Neural progenitor cell (in vitro differentiated cells): ENCODE results near the gene KLHL10. TPM values are rescaled to one million over a fixed set of nuclear protein-coding genes. Genes with fewer than 3 reads are reported as not detected.
"Not testable (repeated sequence)": the region's sequence is repeated elsewhere in the genome, so short reads cannot be mapped to it uniquely, and the experiment has no call there.

ENCODE experiments used
- DNase-seq: peaks from one replicate; pipeline ENCODE4 v3.0.0-alpha.2; 2016; ENCODE audit warnings: low spot score
- H2AFZ ChIP-seq: fragments of 200-600 bp; sonication (generic); replicated peaks from 2 replicates; pipeline ENCODE4 v1.6.1; 2016; ENCODE audit warnings: antibody characterized with exemption
- H3F3A ChIP-seq: fragments of 200-600 bp; sonication (generic); 2 replicates; pipeline ENCODE4 v1.6.1; 2016; ENCODE audit warnings: antibody characterized with exemption, low read depth
- H3K27ac ChIP-seq: fragments of 200-600 bp; sonication (generic); 2 replicates; pipeline ENCODE4 v1.5.1; 2016; ENCODE audit warnings: mild to moderate bottlenecking
- H3K27me3 ChIP-seq: fragments of 200-600 bp; sonication (generic); 2 replicates; pipeline ENCODE4 v1.6.1; 2016; ENCODE audit warnings: mild to moderate bottlenecking, moderate library complexity
- H3K36me3 ChIP-seq: fragments of 200-600 bp; sonication (generic); 2 replicates; pipeline ENCODE4 v1.5.1; 2016
- H3K4me1 ChIP-seq: fragments of 200-600 bp; sonication (generic); 2 replicates; pipeline ENCODE4 v1.6.1; 2016; ENCODE audit warnings: mixed run types
- H3K4me2 ChIP-seq: fragments of 200-600 bp; sonication (generic); 2 replicates; pipeline ENCODE4 v1.6.1; 2016
- H3K4me3 ChIP-seq: fragments of 200-600 bp; sonication (generic); 2 replicates; pipeline ENCODE4 v1.5.1; 2016
- H3K79me2 ChIP-seq: fragments of 200-600 bp; sonication (generic); 2 replicates; pipeline ENCODE4 v1.6.1; 2016; ENCODE audit warnings: low read depth
- H3K9ac ChIP-seq: fragments of 200-600 bp; sonication (generic); 2 replicates; pipeline ENCODE4 v1.6.1; 2016
- H3K9me3 ChIP-seq: fragments of 200-600 bp; sonication (generic); 2 replicates; pipeline ENCODE4 v1.5.1; 2016; ENCODE audit warnings: low read depth
- H4K20me1 ChIP-seq: fragments of 200-600 bp; sonication (generic); 2 replicates; pipeline ENCODE4 v1.6.1; 2016; ENCODE audit warnings: low read depth
- H3K27ac Mint-ChIP-seq: 3 replicates; pipeline ENCODE4 v1.8.0; 2021; ENCODE audit warnings: mixed read lengths
- H3K27me3 Mint-ChIP-seq: 2 replicates; pipeline ENCODE4 v1.8.0; 2022; ENCODE audit warnings: low read depth, mild to moderate bottlenecking, inconsistent platforms, moderate library complexity, mixed read lengths; ENCODE audit not compliant: insufficient read depth
- H3K36me3 Mint-ChIP-seq: 3 replicates; pipeline ENCODE4 v1.8.0; 2021; ENCODE audit warnings: mixed read lengths
- H3K4me1 Mint-ChIP-seq: 3 replicates; pipeline ENCODE4 v1.8.0; 2021; ENCODE audit warnings: mixed read lengths
- H3K4me3 Mint-ChIP-seq: 3 replicates; pipeline ENCODE4 v1.8.0; 2021; ENCODE audit warnings: mild to moderate bottlenecking, moderate library complexity, mixed read lengths
- H3K9me3 Mint-ChIP-seq: 3 replicates; pipeline ENCODE4 v1.8.0; 2020; ENCODE audit warnings: mixed read lengths
- CTCF ChIP-seq: fragments of 200-600 bp; sonication (generic); IDR thresholded peaks from 2 replicates; pipeline ENCODE4 v1.5.1; 2017; ENCODE audit warnings: antibody characterized with exemption, mild to moderate bottlenecking
- EZH2 ChIP-seq: fragments of 200-600 bp; sonication (generic); IDR thresholded peaks from 2 replicates; pipeline ENCODE4 v1.6.1; 2017; ENCODE audit warnings: antibody characterized with exemption, mild to moderate bottlenecking, moderate library complexity
- EZH2phosphoT487 ChIP-seq: fragments of 200-600 bp; sonication (generic); IDR thresholded peaks from 2 replicates; pipeline ENCODE4 v1.6.1; 2017; ENCODE audit warnings: antibody characterized with exemption
- total RNA-seq: library from RNA; depleted of rRNA; stranded (reverse); fragments of >200 nt; gene quantifications from 2 replicates; pipeline ENCODE4 v1.2.3, GENCODE V29; 2015; ENCODE audit warnings: low replicate concordance

KLHL10 gene
- total RNA-seq, 1 donor from 2014 or later, result 0.65 TPM

- H3K27ac Mint-ChIP-seq, result no peak overlapping the region
- peaks cover 16% of the 10 kb centered on the region for H3K4me1 ChIP-seq
- H3F3A ChIP-seq, result peaks cover 17% of the 10 kb centered on the region
- peaks cover 8% of the 10 kb centered on the region for H3K27me3 Mint-ChIP-seq
- H3K9ac ChIP-seq, result no peak overlapping the region
- H3K4me3 ChIP-seq, result no peak overlapping the region
- H3K36me3 ChIP-seq, result no peaks in the 10 kb centered on the region
- H3K4me1 Mint-ChIP-seq, result peaks cover 18% of the 10 kb centered on the region
- peak overlapping the region; percentile 37 for H3K27ac ChIP-seq
- no peaks in the 10 kb centered on the region for H3K79me2 ChIP-seq
- H2AFZ ChIP-seq, result no peak overlapping the region
- no peak overlapping the region for H3K4me2 ChIP-seq
- H3K9me3 Mint-ChIP-seq, result no peaks in the 10 kb centered on the region
- H3K36me3 Mint-ChIP-seq, result peaks cover 18% of the 10 kb centered on the region
- no peak for DNase-seq
- no peaks in the 10 kb centered on the region for H3K27me3 ChIP-seq
- H3K4me3 Mint-ChIP-seq, result no peak overlapping the region
- TF ChIP-seq CTCF, result no peak
- no peak for TF ChIP-seq EZH2
- no peak for TF ChIP-seq EZH2phosphoT487
- H4K20me1 ChIP-seq, result peaks cover 17% of the 10 kb centered on the region
- no peaks in the 10 kb centered on the region for H3K9me3 ChIP-seq
Observed at GRCh38 chr17:41824086-41824485, 13.5 kb upstream of the KLHL10 start.

GRCh38 chr17:41825175-41825845 lies 12.3 kb upstream of the KLHL10 start:
- no peak overlapping the region for H3K4me3 ChIP-seq
- peaks cover 17% of the 10 kb centered on the region for H4K20me1 ChIP-seq
- H3K4me2 ChIP-seq, result no peak overlapping the region
- H3K4me1 ChIP-seq, result peaks cover 9% of the 10 kb centered on the region
- Mint-ChIP-seq H3K27me3 (peaks cover 8% of the 10 kb centered on the region), H3K36me3 (peaks cover 22% of the 10 kb centered on the region), H3K4me3 (no peak overlapping the region), H3K9me3 (no peaks in the 10 kb centered on the region), H3K27ac (no peak overlapping the region), H3K4me1 (peaks cover 18% of the 10 kb centered on the region)
- no peaks in the 10 kb centered on the region for H3K79me2 ChIP-seq
- no peaks in the 10 kb centered on the region for H3K36me3 ChIP-seq
- no peaks in the 10 kb centered on the region for H3K9me3 ChIP-seq
- H3K9ac ChIP-seq, result no peak overlapping the region
- no peaks in the 10 kb centered on the region for H3K27me3 ChIP-seq
- peaks cover 17% of the 10 kb centered on the region for H3F3A ChIP-seq
- DNase-seq, result no peak
- no peak overlapping the region for H2AFZ ChIP-seq
- no peak for TF ChIP-seq EZH2
- no peak for TF ChIP-seq EZH2phosphoT487
- TF ChIP-seq CTCF, result no peak
- no peak overlapping the region for H3K27ac ChIP-seq

GRCh38 chr17:41829961-41830360 lies 7.7 kb upstream of the KLHL10 start:
- H3F3A ChIP-seq, H3K4me3 Mint-ChIP-seq, H3K27ac Mint-ChIP-seq, H2AFZ ChIP-seq, H3K4me1 ChIP-seq, H3K36me3 ChIP-seq, H3K9me3 Mint-ChIP-seq, H3K4me1 Mint-ChIP-seq, H3K4me2 ChIP-seq, H3K27me3 Mint-ChIP-seq, H3K27me3 ChIP-seq, H3K9me3 ChIP-seq, H3K4me3 ChIP-seq, H3K27ac ChIP-seq, H3K9ac ChIP-seq, DNase-seq: not testable (repeated sequence)
- H4K20me1 ChIP-seq, result peaks cover 12% of the 10 kb centered on the region
- peaks cover 39% of the 10 kb centered on the region for H3K36me3 Mint-ChIP-seq
- peaks cover 12% of the 10 kb centered on the region for H3K79me2 ChIP-seq

- Mint-ChIP-seq H3K4me3 (peak overlapping the region; percentile 93), H3K9me3 (no peaks in the 10 kb centered on the region), H3K4me1 (peaks cover 12% of the 10 kb centered on the region), H3K27me3 (peaks cover 3% of the 10 kb centered on the region), H3K36me3 (peaks cover 27% of the 10 kb centered on the region), H3K27ac (no peak overlapping the region)
- Histone ChIP-seq H3K79me2 (peaks cover 18% of the 10 kb centered on the region), H3K4me3 (peak overlapping the region; percentile 98), H2AFZ (peak overlapping the region; percentile 98), H3K4me2 (peak overlapping the region; percentile 99), H3K9ac (peak overlapping the region; percentile 73), H3K9me3 (no peaks in the 10 kb centered on the region), H3K4me1 (peaks cover 7% of the 10 kb centered on the region), H3K27ac (no peak overlapping the region), H4K20me1 (peaks cover 17% of the 10 kb centered on the region), H3F3A (no peaks in the 10 kb centered on the region), H3K27me3 (peaks cover 14% of the 10 kb centered on the region), H3K36me3 (no peaks in the 10 kb centered on the region)
- peak; percentile 25 for DNase-seq
- TF ChIP-seq EZH2phosphoT487 (no peak), CTCF (no peak), EZH2 (no peak)
Observed at GRCh38 chr17:41835214-41835799, 2.3 kb upstream of the KLHL10 start.
